Measurements from ENCODE around the gene SLC35A2.

DNA sequence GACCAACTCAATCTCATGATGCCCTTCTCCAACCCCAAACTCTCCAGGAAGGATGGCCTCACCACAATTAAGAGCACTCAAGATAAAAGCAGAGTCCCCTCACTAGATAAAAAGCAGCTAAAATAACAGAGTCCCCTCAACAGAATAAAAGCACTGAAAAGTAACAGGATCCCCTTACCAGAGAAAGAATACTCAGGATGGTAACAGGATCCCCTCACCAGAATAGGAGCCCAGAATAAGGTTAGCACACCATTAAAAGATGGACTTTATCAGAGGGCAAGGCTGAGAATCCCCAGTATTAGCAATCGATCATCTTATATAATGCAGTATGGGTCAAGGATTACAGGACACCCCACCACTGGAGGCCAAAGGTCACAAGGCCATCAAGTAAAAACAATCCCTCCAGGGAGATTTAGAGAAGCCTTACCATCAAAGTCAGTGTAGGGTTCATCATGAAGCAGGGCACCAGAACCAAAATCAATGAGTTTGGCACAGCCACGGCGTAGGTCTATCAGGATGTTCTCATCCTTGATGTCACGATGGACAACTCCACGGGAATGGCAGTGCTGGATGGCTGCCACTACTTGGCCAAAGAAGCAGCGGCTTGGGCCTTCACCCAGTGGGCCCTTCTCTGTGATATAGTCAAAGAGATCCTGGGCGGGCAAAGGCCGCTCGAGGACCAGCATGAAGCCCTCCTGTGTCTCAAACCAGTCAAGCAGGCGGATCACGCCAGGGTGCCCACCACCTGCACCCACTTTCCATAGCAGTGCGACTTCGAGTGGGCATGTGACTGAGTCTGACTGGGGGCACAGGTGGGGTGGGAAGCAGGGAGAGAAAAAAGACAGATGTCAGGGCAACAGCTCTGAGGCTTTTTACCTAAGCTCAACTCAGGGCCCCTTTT lies 3.4 kb upstream of the SLC35A2 start:
- TF ChIP-seq POLR2AphosphoS5 (IDR thresholded peaks at IDR 0.05; ENCODE audit: low read depth, low read length) (no peak), CEBPB (IDR thresholded peaks at IDR 0.05; ENCODE audit: low read depth) (no peak), EZH2phosphoT487 (IDR thresholded peaks at IDR 0.05; ENCODE audit: borderline replicate concordance) (no peak), POLR2A (IDR thresholded peaks at IDR 0.05; ENCODE audit: borderline replicate concordance, extremely low read depth, insufficient read depth, insufficient read length) (no peak), FOSL1 (IDR thresholded peaks at IDR 0.05; ENCODE audit: low read depth) (no peak), RAD21 (IDR thresholded peaks at IDR 0.05; ENCODE audit: low read depth) (no peak), SRF (IDR thresholded peaks at IDR 0.05; ENCODE audit: low read depth) (no peak)
- TF ChIP-seq, protein P1, sequence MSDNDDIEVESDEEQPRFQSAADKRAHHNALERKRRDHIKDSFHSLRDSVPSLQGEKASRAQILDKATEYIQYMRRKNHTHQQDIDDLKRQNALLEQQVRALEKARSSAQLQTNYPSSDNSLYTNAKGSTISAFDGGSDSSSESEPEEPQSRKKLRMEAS (IDR thresholded peaks at IDR 0.05): no peak
- TF ChIP-seq, protein P2, sequence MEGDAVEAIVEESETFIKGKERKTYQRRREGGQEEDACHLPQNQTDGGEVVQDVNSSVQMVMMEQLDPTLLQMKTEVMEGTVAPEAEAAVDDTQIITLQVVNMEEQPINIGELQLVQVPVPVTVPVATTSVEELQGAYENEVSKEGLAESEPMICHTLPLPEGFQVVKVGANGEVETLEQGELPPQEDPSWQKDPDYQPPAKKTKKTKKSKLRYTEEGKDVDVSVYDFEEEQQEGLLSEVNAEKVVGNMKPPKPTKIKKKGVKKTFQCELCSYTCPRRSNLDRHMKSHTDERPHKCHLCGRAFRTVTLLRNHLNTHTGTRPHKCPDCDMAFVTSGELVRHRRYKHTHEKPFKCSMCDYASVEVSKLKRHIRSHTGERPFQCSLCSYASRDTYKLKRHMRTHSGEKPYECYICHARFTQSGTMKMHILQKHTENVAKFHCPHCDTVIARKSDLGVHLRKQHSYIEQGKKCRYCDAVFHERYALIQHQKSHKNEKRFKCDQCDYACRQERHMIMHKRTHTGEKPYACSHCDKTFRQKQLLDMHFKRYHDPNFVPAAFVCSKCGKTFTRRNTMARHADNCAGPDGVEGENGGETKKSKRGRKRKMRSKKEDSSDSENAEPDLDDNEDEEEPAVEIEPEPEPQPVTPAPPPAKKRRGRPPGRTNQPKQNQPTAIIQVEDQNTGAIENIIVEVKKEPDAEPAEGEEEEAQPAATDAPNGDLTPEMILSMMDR (IDR thresholded peaks at IDR 0.05 in 2 of 3, conservative IDR thresholded peaks at IDR 0.05 in 1 of 3; ENCODE audit: borderline replicate concordance in 1 of 3, insufficient read depth in 1 of 3, low read depth in 2 of 3, low read length in 2 of 3): no peak
